HEK293 (cell line): ENCODE measurements around the gene OIP5.
"Not testable (repeated sequence)": the region's sequence is repeated elsewhere in the genome, so short reads cannot be mapped to it uniquely, and the experiment has no call there.

Experiments used
- CTCF ChIA-PET: fragments of 350-600 bp; formaldehyde crosslinking; extraction: SDS; loops from one replicate; lab custom pipeline; 2021; ENCODE audit warnings: antibody characterized with exemption; lab: Yijun Ruan, JAX
- POLR2A ChIA-PET: fragments of 300-600 bp; formaldehyde crosslinking; extraction: SDS; loops from one replicate; lab custom pipeline; 2020; ENCODE audit warnings: antibody characterized with exemption, inconsistent platforms; lab: Yijun Ruan, JAX
- H3K27ac ChIP-seq: fragments of 200-500 bp; sonication (Bioruptor generic); 2 replicates; pipeline ENCODE4 v1.5.1; 2014; ENCODE audit warnings: low read depth, low read length, control low read depth, inconsistent platforms; ENCODE audit errors: extremely low read depth
- H3K36me3 ChIP-seq, 2 experiments: fragments of 200-500 bp in 1 of 2; sonication (Bioruptor generic) in 1 of 2; 1 replicate in 1 of 2; 2 replicates in 1 of 2; pipeline ENCODE4 v1.5.1; 2014 to 2017; ENCODE audit warnings: inconsistent platforms in 2 of 2, low read length in 2 of 2; ENCODE audit not compliant: control insufficient read depth in 2 of 2, insufficient read depth in 1 of 2
- H3K4me1 ChIP-seq: fragments of 200-500 bp; sonication (Bioruptor generic); 2 replicates; pipeline ENCODE4 v1.5.1; 2014; ENCODE audit warnings: mild to moderate bottlenecking, low read length, inconsistent platforms; ENCODE audit not compliant: control insufficient read depth, insufficient read depth
- H3K4me3 ChIP-seq: 2 replicates; pipeline ENCODE4 v1.5.1; 2011; ENCODE audit warnings: low read depth, mild to moderate bottlenecking, control low read depth, low read length, moderate library complexity
- H3K9me3 ChIP-seq: fragments of 200-500 bp; sonication (Bioruptor generic); 2 replicates; pipeline ENCODE4 v1.5.1; 2014; ENCODE audit warnings: low read depth, low read length, inconsistent platforms; ENCODE audit not compliant: control insufficient read depth, insufficient read depth
- BCL11B ChIP-seq: fragments of 450-650 bp; formaldehyde crosslinking; IDR thresholded peaks from 2 replicates; pipeline ENCODE4 v1.5.1; 2016; ENCODE audit warnings: low read depth, missing biosample characterization, missing genetic modification characterization
- KLF10 ChIP-seq: fragments of 450-650 bp; IDR thresholded peaks from 2 replicates; pipeline ENCODE4 v1.5.1; 2018; ENCODE audit warnings: missing biosample characterization, mild to moderate bottlenecking, missing genetic modification characterization
- ZBTB17 ChIP-seq: fragments of 450-650 bp; formaldehyde crosslinking; IDR thresholded peaks from 2 replicates; pipeline ENCODE4 v1.5.1; 2016; ENCODE audit warnings: missing biosample characterization, missing genetic modification characterization
- ZFP3 ChIP-seq: fragments of 450-650 bp; formaldehyde crosslinking; IDR thresholded peaks from 2 replicates; pipeline ENCODE4 v1.5.1; 2016; ENCODE audit warnings: low read depth, missing biosample characterization, missing genetic modification characterization
- ZFP41 ChIP-seq: fragments of 450-650 bp; formaldehyde crosslinking; IDR thresholded peaks from 2 replicates; pipeline ENCODE4 v1.5.1; 2016; ENCODE audit warnings: missing biosample characterization, missing genetic modification characterization, borderline replicate concordance
- ZNF23 ChIP-seq: fragments of 450-650 bp; formaldehyde crosslinking; IDR thresholded peaks from 2 replicates; pipeline ENCODE4 v1.5.1; 2016; ENCODE audit warnings: missing biosample characterization, missing genetic modification characterization, borderline replicate concordance
- ZNF266 ChIP-seq: fragments of 450-650 bp; formaldehyde crosslinking; IDR thresholded peaks from 2 replicates; pipeline ENCODE4 v1.5.1; 2016; ENCODE audit warnings: missing biosample characterization, missing genetic modification characterization, low read depth
- ZNF473 ChIP-seq: fragments of 450-650 bp; formaldehyde crosslinking; IDR thresholded peaks from 2 replicates; pipeline ENCODE4 v1.5.1; 2017; ENCODE audit warnings: missing biosample characterization, missing genetic modification characterization
- ZNF530 ChIP-seq: fragments of 450-650 bp; formaldehyde crosslinking; IDR thresholded peaks from 2 replicates; pipeline ENCODE4 v1.5.1; 2016; ENCODE audit warnings: low read depth, missing biosample characterization, missing genetic modification characterization
- ZNF558 ChIP-seq: fragments of 450-650 bp; formaldehyde crosslinking; IDR thresholded peaks from 2 replicates; pipeline ENCODE4 v1.5.1; 2016; ENCODE audit warnings: missing biosample characterization, missing genetic modification characterization
- ZNF600 ChIP-seq: fragments of 450-650 bp; formaldehyde crosslinking; IDR thresholded peaks from 2 replicates; pipeline ENCODE4 v1.5.1; 2016; ENCODE audit warnings: missing biosample characterization, missing genetic modification characterization
- ZNF621 ChIP-seq: fragments of 450-650 bp; formaldehyde crosslinking; IDR thresholded peaks from 2 replicates; pipeline ENCODE4 v1.5.1; 2017; ENCODE audit warnings: missing biosample characterization, missing genetic modification characterization
- ZNF639 ChIP-seq: fragments of 450-650 bp; formaldehyde crosslinking; IDR thresholded peaks from 2 replicates; pipeline ENCODE4 v1.5.1; 2016; ENCODE audit warnings: missing biosample characterization, missing genetic modification characterization
- ZNF785 ChIP-seq: fragments of 450-650 bp; formaldehyde crosslinking; IDR thresholded peaks from 2 replicates; pipeline ENCODE4 v1.5.1; 2016; ENCODE audit warnings: missing biosample characterization, missing genetic modification characterization
- TF ChIP-seq, protein P1 (sequence below): fragments of 450-650 bp; formaldehyde crosslinking; IDR thresholded peaks from 2 replicates; pipeline ENCODE4 v1.5.1; 2017; ENCODE audit warnings: missing biosample characterization, missing genetic modification characterization
- TF ChIP-seq, protein P2 (sequence below): fragments of 450-650 bp; formaldehyde crosslinking; conservative IDR thresholded peaks from 2 replicates; pipeline ENCODE4 v1.5.1; 2016; ENCODE audit warnings: low read depth, missing biosample characterization, missing genetic modification characterization

OIP5 gene

DNA sequence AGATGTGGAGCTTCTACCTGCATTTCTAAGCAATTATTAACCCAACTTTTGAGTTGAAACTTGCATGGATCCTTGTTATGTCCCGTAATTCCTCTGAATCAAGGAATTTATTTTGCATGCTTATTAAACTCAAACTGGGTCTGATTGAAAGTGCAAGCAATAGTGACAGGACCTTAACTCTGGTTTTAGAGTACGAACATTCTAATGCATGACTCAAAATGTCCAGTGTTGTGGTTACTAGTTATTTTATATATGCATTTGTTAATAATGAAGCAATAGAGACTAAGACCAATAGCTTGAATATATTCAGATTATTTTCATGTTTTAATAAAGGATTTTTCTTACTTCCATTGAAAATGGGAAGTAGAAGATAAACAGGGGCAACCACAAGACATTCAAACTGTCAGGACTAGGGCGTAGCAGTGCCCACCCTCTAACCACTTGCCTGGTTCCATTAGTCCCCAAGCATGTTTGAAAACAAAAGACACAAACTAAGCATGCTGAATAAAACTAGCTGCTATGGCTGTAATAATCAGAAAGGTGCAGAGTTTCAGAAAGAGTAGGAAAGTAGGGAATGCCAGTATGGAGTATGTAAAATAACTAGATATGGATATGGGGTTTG lies 28.1 kb downstream of the OIP5 start:
- Histone ChIP-seq H3K4me3 (no peak overlapping the region), H3K27ac (no peak overlapping the region), H3K36me3 (peaks cover 3 to 12% of the 10 kb centered on the region in 2 experiments), H3K9me3 (no peaks in the 10 kb centered on the region), H3K4me1 (no peaks in the 10 kb centered on the region)
- ChIA-PET POLR2A (no interaction called here), CTCF (no interaction called here)
- peak; percentile 54; the same call in 1 of the 2 replicates for TF ChIP-seq ZNF600 (tag by site-specific recombination)
- no peak for TF ChIP-seq ZNF785 (tag by site-specific recombination)

DNA sequence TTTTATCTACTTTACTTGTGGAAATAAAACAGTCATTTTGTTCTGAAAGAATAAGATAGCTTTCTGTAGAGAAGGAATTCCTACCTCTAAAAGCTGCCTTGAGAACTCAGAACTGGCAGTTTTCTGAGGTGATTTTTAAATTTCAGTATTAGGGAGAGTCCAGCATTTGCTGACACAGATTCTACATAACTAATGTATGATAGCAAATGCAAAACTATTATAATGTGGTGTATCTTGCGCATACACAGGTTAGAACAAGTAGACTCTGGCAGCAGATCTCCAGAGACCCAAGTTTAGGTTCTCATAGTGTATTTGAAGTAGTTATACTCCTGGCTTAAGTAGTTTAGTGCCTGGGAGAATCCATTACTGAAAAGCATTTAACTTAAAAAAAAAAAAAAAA lies 30.8 kb downstream of the OIP5 start:
- H3K4me1 ChIP-seq = no peaks in the 10 kb centered on the region
- ChIA-PET POLR2A (no interaction called here), CTCF (no interaction called here)

GRCh38 chr15:41301139-41301538 lies 31.3 kb downstream of the OIP5 start:
- not testable (repeated sequence) for H3K27ac ChIP-seq

More for the DNA sequence above, 30.8 kb downstream of the OIP5 start:
- Histone ChIP-seq H3K4me3 (no peak overlapping the region), H3K27ac (no peak overlapping the region), H3K9me3 (no peaks in the 10 kb centered on the region), H3K36me3 (peaks cover 11 to 21% of the 10 kb centered on the region in 2 experiments; a peak in 2 of 3 replicates)
- no peak for TF ChIP-seq ZNF621 (tag by site-specific recombination)
- TF ChIP-seq ZFP3 (tag by site-specific recombination) = no peak
- no peak for TF ChIP-seq ZFP41 (tag by site-specific recombination)
- no peak for TF ChIP-seq ZNF558
- no peak for TF ChIP-seq ZNF266
- TF ChIP-seq KLF10 = no peak
- TF ChIP-seq ZNF23 (tag by site-specific recombination) = no peak
- TF ChIP-seq, protein P1, sequence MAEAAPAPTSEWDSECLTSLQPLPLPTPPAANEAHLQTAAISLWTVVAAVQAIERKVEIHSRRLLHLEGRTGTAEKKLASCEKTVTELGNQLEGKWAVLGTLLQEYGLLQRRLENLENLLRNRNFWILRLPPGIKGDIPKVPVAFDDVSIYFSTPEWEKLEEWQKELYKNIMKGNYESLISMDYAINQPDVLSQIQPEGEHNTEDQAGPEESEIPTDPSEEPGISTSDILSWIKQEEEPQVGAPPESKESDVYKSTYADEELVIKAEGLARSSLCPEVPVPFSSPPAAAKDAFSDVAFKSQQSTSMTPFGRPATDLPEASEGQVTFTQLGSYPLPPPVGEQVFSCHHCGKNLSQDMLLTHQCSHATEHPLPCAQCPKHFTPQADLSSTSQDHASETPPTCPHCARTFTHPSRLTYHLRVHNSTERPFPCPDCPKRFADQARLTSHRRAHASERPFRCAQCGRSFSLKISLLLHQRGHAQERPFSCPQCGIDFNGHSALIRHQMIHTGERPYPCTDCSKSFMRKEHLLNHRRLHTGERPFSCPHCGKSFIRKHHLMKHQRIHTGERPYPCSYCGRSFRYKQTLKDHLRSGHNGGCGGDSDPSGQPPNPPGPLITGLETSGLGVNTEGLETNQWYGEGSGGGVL = no peak
- no peak for TF ChIP-seq ZNF639 (tag by site-specific recombination)
- TF ChIP-seq, protein P2, sequence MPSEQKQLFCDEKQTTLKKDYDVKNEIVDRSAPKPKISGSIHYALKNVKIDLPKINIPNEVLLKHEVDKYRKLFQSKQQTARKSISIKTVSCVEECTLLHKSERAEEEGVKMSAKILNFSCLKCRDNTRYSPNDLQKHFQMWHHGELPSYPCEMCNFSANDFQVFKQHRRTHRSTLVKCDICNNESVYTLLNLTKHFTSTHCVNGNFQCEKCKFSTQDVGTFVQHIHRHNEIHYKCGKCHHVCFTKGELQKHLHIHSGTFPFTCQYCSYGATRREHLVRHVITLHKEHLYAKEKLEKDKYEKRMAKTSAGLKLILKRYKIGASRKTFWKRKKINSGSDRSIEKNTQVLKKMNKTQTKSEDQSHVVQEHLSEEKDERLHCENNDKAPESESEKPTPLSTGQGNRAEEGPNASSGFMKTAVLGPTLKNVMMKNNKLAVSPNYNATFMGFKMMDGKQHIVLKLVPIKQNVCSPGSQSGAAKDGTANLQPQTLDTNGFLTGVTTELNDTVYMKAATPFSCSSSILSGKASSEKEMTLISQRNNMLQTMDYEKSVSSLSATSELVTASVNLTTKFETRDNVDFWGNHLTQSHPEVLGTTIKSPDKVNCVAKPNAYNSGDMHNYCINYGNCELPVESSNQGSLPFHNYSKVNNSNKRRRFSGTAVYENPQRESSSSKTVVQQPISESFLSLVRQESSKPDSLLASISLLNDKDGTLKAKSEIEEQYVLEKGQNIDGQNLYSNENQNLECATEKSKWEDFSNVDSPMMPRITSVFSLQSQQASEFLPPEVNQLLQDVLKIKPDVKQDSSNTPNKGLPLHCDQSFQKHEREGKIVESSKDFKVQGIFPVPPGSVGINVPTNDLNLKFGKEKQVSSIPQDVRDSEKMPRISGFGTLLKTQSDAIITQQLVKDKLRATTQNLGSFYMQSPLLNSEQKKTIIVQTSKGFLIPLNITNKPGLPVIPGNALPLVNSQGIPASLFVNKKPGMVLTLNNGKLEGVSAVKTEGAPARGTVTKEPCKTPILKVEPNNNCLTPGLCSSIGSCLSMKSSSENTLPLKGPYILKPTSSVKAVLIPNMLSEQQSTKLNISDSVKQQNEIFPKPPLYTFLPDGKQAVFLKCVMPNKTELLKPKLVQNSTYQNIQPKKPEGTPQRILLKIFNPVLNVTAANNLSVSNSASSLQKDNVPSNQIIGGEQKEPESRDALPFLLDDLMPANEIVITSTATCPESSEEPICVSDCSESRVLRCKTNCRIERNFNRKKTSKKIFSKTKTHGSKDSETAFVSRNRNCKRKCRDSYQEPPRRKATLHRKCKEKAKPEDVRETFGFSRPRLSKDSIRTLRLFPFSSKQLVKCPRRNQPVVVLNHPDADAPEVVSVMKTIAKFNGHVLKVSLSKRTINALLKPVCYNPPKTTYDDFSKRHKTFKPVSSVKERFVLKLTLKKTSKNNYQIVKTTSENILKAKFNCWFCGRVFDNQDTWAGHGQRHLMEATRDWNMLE (tag by site-specific recombination) = no peak
- TF ChIP-seq ZBTB17 = no peak
- no peak for TF ChIP-seq BCL11B (tag by site-specific recombination)
- TF ChIP-seq ZNF530 (tag by site-specific recombination) = no peak
- no peak for TF ChIP-seq ZNF473

More at GRCh38 chr15:41301139-41301538, 31.3 kb downstream of the OIP5 start:
- POLR2A ChIA-PET, CTCF ChIA-PET, H3K4me3 ChIP-seq, H3K4me1 ChIP-seq, H3K9me3 ChIP-seq: not testable (repeated sequence)
- peaks cover 11 to 18% of the 10 kb centered on the region in 2 experiments; a peak in 2 of 3 replicates for H3K36me3 ChIP-seq
